GM18508 (cell line): ENCODE results near the gene CCDC200.
"Not testable (repeated sequence)": the region's sequence is repeated elsewhere in the genome, so short reads cannot be mapped to it uniquely, and the experiment has no call there.

Experiments
- ATAC-seq: cut with Tn5 transposase; IDR thresholded peaks from one replicate; pipeline ENCODE4 v1.9.1; 2021; ENCODE audit warnings: moderate number of reproducible peaks; ENCODE audit not compliant: insufficient read depth, unreplicated experiment

The CCDC200 gene

DNA sequence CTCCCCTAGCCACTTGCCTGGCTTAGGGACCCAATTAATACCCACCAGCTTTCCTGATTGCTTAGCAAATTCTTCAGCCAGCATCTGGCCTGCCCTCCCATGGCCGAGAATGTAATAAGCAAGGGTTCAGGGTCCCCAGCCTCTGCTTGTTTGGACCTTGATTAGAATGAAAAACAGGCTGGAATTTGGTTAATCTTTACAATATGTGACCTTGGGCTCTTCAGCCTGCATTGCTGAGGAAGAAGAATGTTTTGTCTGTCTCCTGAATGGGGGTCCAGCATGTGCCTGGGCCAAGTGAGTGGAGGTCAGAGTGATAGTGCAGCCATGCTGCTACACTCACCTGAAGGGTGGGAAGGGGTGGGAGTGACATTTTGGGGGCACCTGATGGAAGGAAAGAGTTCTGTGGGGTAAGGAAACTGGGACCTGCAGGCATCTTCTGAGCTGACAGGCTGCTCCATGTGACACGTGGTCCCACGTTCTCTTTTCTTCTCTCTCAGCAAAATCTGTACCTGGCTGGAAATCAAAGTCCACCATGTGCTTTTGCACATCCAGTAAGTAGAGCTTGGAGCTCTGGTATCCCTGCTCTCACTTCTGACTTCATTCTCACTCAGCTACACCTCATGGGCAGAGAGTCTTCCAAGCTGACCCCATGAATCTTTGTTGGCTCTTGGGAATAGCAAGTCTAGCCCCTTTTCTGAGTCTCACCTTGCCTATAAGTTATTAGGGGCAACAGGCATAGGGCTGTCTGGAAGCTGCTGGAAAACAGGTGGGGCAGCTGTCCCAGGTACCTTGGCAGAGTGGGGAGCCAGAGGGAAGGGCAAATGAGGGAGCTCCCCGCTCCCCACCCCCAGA, 11.4 kb downstream of the CCDC200 start:
- no peak for ATAC-seq

- no peak for ATAC-seq
Observed at GRCh38 chr17:43216369-43216761, 12.1 kb downstream of the CCDC200 start.

- no peak for ATAC-seq
Observed at GRCh38 chr17:43215341-43215740, 13.1 kb downstream of the CCDC200 start.

DNA sequence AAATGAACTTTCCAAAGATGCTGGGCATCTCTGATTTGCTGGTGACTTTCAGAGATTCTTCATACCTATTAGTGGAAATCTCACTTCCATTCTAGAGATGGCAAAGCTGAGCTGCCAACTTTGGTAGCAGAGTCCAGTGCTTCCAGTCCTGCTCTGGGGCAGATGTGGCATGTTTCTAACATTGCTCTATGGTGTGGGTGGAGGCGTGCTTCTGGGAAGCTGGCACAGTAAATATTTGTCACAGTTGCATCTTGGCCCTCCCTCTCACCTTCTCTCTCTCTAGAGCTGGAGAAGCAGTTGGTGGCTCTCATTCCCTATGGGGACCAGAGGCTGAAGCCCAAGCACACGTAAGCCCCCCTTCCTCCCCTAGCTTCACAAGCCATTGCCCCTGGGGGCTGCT, 14.9 kb downstream of the CCDC200 start:
- ATAC-seq: no peak

DNA sequence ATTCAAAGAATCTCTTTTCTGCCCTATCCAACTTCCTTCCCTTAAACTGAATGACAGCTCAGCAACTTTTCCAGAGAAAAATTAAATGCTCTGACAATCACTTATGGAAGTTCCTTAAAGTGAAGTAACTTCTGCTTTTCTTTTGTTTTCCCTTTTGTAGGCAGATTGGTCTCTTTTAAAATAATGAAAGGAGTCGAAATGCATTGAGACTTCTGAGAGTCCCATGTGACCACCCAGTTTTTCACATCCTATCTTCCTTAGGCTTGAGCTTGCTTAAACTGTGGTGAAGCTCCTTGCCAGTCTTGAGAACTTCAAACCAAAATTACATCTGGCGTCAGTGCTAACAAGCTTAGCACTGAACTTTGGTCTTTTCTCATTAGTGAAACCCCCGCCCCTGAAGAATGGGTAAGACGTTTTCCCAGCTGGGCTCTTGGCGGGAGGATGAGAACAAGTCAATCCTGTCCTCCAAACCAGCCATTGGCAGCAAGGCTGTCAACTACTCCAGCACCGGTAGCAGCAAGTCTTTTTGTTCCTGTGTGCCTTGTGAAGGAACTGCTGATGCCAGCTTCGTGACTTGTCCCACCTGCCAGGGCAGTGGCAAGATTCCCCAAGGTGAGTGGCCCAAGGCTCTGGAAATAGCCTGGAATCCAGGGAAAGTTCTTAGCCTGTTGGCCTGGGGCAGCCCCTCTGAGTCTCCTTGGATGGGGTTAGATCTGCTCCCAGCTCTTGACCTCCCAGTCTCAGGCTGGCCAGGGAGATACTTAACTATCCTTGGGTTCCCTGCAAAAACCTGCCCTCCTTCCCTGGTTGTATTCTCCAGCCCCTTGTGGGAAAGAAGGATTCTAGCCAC, 15.6 kb downstream of the CCDC200 start:
- no peak for ATAC-seq

GRCh38 chr17:43211480-43212402, 16.7 kb downstream of the CCDC200 start, which contains the start of gene TMEM106A:
TMEM106A (plus strand) TSS chr17:43211875; CDS start chr17:43213042, 1,167 bp downstream.
- no peak for ATAC-seq

DNA sequence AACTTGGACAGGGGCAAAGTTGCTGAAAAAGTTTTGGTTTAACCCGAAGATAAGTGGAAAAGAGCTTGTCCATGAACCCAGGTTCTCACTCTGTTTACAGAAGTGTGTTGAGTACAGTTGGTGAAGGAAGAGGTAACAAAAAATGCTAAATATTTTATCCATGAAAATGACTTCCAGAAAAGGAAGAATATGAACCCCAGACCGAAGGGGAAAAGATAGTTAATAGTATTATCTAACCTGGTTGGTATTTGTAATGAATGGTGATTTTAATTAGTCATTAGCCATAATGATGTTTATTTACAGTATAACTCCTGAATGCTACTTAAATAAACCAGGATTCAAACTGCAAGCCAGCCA, 17.3 kb downstream of the CCDC200 start:
- ATAC-seq: no peak

GRCh38 chr17:43210576-43210975, 17.8 kb downstream of the CCDC200 start:
- ATAC-seq: no peak

- ATAC-seq: not testable (repeated sequence)
Observed at GRCh38 chr17:43203013-43203412, 25.4 kb downstream of the CCDC200 start.

- ATAC-seq: no peak
Observed at GRCh38 chr17:43200127-43200526, 28.3 kb downstream of the CCDC200 start.

GRCh38 chr17:43199633-43200032, 28.8 kb downstream of the CCDC200 start:
- ATAC-seq: no peak

DNA sequence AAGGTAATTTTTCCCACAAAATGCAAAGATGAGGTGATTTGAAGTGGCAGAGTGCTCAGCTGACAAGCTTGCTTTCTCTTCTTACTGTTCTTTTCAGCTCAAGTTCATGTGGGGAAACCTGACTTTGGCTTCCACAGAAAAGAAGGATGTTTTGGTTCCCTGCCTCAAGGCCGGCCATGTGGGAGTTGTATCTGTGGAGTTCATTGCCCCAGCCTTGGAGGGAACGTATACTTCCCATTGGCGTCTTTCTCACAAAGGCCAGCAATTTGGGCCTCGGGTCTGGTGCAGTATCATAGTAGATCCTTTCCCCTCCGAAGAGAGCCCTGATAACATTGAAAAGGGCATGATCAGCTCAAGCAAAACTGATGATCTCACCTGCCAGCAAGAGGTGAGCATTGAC, 35.2 kb downstream of the CCDC200 start:
- ATAC-seq: no peak

DNA sequence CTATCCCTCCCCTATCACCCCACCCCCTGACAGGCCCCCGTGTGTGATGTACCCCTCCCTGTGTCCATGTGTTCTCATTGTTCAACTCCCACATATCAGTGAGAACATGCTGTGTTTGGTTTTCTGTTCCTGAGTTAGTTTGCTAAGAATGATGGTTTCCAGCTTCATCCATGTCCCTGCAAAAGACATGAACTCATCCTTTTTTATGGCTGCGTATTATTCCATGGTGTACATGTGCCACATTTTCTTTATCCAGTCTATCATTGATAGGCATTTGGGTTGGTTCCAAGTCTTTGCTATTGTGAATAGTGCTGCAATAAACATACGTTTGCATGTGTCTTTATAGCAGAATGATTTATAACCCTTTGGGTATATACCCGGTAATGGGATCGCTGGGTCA, 41.8 kb downstream of the CCDC200 start:
- ATAC-seq: not testable (repeated sequence)

DNA sequence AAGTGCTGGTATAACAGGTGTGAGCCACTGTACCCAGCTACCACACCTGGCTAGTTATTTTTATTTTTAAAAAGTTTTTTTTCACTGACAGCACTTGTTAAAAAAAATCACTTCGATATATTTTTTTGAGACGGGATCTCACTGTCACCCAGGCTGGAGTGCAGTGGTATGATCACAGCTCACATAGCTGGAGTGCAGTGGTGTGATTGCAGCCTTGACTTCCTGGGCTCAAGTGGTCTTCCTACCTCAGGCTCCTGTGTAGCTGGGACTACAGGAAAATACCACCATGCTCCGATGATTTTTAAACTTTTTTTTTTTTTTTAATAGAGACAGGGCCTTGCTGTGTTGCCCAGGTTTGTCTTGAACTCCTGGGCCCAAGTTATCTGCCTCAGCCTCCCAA, 44.5 kb downstream of the CCDC200 start:
- ATAC-seq: no peak

- ATAC-seq: no peak
Observed at GRCh38 chr17:43176119-43176570, 52.3 kb downstream of the CCDC200 start.

GRCh38 chr17:43175213-43176118, 53.0 kb downstream of the CCDC200 start:
- no peak for ATAC-seq

DNA sequence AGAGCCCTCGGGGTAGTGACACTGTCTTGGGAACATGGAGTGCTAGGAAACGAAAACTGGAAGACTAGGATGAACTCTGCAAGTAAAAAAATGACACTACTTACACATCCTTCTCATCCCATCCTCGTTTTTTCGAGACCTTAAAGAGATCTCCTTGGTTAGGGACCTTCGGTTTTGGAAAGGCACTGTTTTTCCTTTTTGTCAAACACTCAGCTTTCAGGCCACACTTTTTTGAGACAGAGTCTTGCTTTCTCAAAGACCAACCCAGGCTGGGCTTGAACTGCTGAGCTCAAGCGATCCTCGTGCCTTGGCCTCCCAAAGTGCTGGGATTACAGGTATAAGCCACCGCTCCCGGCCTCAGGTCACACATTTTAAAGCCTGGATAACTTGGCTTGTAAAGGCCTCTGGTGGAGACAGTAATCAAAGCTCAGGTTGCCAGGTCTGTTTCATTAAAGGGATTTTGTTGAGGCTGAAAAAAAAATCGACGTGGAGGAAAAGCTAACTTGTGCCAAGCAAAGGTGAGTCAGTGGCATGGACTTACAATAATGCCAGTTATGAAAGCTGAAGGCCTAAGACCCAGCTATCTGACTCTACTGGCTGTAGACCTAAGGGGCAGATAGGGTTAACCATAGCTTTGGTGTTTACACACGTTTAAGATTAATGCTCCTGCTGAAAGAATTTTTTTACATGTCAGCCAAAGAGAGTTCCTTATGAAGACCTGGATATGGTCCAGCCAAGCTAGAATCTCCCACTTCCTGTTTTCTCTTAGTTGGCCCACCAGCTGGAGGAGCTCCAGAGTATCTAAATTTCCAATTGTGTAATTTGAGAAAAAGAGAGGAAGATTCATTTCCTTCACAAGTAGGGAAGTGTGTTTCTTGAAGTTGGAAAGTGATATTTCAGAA, 56.6 kb downstream of the CCDC200 start:
- ATAC-seq: no peak
